Femur (tissue), 1 donor: Measurements from ENCODE around the gene SIAH1.
A peak's percentile ranks its signal among the peaks of the same experiment; 100 is the strongest.
"Not testable (repeated sequence)": the region's sequence is repeated elsewhere in the genome, so short reads cannot be mapped to it uniquely, and the experiment has no call there.

Source experiments
- DNase-seq: peaks from one replicate; pipeline ENCODE4 v3.0.0-alpha.2; 2017

SIAH1 gene

DNA sequence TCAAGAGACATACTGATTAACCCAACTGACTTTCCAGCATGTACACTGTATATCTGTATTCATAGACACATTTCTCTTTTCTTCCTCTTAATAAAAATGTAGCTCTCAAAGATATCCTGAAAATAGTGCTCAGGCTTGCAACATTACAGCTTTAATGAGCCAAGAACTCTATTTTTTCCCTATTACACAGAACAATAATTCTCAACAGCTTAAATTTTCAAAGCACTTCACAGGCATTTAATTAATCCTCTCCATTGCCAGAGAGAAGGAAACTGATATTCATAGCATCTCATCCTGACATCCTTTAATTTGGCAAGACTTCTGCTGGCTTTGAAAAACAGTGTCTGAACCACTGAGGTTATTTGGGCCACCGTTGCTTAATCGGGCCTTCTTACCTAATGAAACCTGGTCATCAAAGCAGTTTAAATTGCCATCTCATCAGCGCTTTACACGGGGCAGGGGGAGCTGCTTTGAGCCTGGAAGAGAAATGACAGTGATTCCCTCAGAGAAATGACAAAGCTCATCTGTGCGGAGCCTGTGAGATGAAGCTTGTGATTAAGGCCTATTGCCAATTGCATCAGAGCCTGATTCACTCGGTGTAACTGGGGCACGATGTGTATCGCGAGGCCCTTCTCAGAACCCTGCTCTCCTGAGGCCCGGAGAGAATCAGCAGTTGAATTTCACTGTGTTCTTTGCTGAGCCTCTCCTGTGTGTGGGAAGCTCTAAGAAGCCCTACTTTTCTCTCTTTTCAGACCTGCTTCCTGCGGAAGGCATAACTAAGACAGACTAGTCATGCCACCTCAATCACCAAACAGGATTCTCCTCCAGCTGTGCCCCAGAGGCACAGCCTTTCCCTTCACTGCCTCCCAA, 8.5 kb upstream of the SIAH1 start:
- DNase-seq = no peak

GRCh38 chr16:48392407-48392806, 7.2 kb upstream of the SIAH1 start:
- DNase-seq = no peak

DNA sequence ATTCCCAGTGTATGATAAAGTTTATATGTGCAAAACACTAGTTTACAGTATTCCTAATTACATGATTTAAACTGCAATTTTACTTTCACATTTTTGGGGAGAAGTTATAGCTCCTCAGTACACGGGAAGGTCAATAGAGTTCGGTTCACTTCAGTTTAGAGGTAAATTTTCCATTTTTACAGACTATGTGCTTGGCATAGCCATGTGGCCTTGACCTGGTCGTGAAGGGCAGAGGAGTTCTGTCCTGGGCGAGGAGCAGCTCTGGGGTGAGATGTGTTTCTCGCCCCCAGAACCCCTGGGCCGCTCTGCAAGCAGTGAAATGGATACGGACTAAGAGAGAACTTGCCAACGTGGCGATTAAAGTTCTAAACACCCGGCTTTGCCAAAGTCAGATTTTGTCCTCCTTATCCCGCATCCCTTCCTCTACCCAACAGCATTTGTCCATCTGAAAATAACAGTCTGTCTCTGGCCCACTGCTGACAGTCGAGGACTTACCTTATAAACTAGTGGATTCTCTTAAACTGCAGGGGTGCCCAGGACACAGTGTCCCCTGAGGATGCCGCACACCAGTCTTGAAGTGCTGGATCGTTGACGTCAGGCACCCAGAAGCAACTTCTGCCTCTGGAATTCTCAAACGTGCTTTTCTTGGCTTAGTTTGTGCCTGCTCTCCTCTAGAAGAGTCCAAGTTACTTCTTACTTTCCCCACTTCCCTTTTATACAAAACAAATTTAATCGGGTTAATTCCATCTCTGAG, 1.5 kb upstream of the SIAH1 start:
- no peak for DNase-seq

DNA sequence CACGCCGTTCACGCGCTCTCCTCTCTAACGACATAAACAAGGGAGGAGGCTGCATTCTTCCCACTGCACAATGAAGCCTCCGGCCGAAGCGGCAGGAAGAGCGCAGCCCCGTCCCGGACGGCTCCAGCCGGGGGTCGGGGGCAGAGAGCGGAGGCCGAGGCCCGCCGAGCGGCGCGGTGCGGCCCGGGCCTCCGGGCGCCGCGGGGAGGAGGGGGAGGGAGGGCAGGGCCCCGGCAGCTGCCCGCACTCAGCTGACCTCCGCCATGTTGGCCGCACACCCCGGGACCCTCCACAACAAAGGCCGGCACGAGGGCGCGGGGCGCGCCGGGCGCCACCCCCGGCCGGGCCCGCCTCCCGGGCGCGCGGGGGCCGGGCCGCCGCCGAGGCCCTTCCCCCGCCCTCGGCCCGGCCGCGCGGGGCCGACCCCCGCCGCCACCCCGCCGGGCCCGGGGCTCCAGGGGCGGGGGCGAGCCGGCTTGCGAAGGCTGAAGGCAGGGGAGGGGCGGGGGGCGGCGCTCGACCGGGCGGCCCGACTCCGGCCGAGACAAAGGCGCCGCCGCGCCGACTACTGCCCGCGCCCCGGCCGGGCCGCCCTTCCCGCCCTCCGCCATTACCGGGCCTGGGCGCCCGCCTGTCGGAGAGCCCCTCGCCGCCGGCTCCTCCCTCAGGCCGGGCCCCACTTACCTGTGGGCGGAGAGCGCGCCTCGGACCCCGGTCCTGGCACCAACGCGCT, 527 bp downstream of the SIAH1 start:
- peak; percentile 80 for DNase-seq

DNA sequence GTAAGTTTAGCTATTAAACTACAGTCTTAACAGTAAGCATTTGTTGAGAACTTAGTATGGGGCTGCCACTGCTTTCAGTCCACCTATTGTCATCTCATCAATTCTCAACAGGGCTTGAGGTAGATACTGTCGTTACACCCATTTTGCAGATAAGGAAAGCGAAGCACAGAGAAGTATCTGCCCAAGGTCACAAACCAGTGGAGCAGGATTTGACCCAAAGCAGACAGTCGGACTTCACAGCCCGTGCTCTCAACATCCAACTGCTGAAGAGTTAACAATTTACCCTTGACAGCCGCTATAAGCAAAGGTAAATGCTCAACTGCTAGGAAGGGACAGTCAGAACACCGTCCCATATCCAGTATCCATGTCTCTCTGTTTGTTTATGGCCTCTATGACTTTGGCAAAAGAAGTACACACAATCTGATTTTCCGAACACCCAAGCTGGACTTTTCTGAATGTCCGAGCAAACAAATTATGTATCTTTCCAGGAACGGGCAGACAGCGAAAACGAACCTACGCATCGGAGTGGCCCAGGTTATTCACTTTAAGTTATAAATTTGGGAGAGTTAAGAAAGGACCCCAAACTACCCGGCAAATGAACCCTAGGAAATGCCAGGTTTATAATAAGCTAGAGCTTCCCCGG, 1.2 kb downstream of the SIAH1 start:
- peak; percentile 31 for DNase-seq

GRCh38 chr16:48383009-48383876, 2.0 kb downstream of the SIAH1 start:
- no peak for DNase-seq

DNA sequence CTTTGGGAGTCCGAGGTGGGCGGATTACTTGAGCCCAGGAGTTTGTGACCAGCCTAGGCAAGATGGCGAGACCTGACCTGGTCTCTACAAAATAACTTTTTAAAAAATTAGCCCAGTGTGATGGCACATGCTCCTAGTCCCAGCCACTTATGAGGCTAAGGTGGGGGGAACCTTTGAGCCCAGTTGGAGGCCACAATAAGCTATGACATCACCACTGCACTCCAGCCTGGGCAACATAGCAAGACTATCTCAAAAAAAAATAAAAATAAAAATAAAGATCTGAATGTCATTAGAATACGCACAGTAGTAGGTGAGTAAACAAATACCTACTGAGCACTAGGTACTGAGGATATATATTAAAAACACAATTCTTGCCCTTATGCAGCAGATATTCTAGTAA, 3.1 kb downstream of the SIAH1 start:
- no peak for DNase-seq

DNA sequence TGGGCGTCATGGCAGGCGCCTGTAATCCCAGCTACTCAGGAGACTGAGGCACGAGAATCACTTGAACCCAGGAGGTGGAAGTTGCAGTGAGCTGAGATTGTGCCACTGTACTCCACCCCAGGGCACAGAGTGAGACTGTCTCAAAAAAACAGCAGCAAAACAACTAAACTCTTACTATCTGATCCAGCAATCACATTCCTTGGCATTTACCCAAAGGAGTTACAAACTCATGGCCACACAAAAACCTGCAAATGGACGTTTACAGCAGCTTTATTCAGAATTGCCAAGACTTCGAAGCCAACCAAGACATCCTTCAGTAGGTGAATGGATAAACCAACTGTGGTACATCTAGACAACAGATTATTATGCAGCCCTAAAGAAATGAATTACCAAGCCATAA, 4.0 kb downstream of the SIAH1 start:
- DNase-seq = no peak

DNA sequence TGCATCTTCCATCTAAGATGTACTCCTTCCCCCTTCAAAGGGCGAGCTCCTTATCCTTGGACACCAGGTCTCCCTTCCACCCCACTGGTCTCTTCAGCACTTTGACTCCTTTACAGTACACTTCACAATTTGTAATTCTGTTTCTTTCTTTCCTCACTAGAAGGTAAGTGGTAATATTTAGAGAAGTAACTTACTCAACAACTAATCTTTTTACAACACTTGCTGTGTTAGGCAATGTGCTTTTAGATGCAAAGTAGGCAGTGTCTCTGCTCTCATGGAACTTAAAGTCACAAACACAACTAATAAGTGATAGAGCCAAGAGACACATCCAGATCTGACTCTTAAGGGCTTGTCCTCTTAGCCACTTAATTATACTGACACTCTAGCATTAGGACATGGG, 6.4 kb downstream of the SIAH1 start:
- no peak for DNase-seq

GRCh38 chr16:48378276-48378675, 6.9 kb downstream of the SIAH1 start:
- DNase-seq = no peak

GRCh38 chr16:48377301-48377700, 7.9 kb downstream of the SIAH1 start:
- DNase-seq = not testable (repeated sequence)

DNA sequence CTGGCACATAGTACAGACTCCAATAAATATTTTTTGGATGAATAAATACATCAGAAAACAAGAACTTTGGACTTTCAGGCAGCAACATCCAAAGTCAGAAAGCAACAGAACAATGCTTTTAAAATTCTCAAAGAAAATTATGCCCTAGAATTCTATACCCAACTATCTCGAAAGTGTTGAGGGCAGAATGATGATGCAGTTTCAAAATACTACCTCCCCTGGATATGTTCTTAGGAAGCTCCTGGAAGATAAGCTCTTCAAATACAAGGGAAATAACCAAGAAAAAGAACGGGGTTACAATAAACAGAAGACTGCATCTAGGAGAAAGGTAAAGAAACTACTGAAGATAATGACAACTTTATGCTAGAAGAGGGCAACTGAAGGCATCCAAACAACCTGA, 11.0 kb downstream of the SIAH1 start:
- DNase-seq = no peak

DNA sequence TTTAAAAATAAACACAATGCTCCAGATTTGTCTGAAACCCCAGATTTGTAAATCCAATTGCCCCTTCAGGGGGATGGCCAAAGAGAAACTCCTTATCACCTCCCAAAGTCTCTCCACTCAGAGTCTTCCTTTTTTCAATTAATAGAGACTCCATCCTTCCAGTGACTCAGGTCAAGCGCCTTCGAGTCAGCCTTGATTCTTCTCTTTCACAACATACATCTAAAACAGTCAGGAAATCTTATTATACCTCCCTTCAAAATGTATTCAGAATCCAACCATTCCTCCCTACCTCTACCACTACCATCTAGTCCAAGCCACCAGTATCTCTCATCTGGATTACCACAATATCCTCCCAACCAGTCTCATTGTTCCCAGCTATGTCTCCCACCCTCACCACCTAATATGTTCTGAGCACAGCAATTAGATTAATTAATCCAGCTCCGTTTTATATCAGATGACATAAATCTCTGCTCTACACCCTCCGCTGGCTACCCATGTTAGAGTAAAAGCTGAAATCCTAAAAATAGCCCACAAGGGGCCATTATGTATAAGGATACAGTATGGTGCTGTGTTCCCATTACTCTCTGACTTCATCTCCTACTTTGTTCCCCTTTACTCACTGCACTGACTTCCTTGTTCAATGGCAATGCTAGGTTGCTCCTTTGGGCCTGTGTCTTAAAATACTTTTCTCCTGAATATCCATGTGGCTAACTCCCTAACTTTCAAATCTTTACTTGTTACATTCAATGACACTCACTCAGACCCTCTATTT, 11.8 kb downstream of the SIAH1 start:
- no peak for DNase-seq

GRCh38 chr16:48372744-48373143, 12.5 kb downstream of the SIAH1 start:
- no peak for DNase-seq

- no peak for DNase-seq
These were observed 13.8 kb downstream of the SIAH1 start for GRCh38 chr16:48371393-48371780.

- not testable (repeated sequence) for DNase-seq
These were observed 14.4 kb downstream of the SIAH1 start for GRCh38 chr16:48370668-48371392.

DNA sequence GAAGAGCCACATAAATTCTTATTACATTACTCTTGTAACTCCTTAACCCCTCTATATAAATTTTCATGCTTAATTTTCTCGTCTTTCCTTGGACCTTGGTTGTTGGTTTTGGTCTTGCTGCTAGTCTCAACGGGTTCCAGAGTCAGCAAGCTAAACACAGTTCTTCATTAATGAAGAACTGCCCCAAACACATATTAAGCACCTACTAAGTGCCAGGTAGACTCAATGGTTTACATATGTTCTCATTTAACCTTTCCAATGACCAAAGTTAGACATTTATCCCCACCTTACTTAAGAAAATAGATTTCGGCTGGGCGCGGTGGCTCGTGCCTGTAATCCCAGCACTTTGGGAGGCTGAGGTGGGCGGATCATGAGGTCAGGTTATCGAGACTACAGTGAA, 15.0 kb downstream of the SIAH1 start:
- no peak for DNase-seq

DNA sequence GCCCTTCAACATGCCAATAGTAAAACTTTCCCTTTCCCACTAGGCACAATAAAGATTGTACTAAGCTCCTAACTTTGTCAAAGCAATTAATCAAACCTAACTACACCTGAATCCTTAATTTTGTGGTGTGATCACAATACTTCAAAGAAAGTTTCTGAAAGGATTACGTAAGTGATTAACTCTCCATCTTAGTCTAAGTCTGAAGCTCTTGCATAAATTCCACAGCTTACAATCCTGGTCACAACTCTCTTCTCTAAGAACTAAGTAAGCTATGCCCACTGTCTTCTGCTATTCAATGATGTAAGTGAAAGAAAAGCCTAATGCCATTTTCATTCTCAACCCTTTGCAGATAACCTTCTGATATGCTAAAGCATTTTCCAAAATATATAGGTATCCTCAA, 15.4 kb downstream of the SIAH1 start:
- no peak for DNase-seq

DNA sequence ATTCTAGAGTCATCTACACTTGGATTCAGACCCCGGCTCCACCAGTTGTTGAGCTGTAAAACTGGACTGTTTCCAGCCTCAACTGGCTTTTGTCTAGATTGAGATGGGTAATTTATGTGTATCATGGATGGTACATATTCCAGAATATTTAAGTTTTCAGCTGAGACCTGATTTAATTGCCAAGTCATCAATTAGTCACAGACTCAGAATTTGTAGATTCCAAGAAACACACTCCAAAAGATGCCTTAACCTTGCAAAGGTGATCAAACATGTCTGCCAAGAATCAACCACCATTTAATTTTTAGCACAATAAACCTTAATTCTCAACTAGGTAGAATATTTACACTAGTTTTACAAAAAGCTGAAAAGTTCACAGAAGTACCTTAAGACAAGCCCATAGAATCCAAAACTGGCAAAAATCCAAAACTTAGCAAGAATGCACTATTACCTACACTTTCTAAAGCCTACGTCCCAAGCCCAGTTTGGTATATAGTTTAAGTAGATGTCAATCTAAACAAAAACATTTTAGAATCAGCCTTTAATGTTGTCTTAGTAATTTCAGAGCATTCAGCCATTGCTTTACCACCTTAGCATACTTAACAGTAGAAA, 17.7 kb downstream of the SIAH1 start:
- DNase-seq = no peak
